ENCODE data around the gene FOXO3.

DNA sequence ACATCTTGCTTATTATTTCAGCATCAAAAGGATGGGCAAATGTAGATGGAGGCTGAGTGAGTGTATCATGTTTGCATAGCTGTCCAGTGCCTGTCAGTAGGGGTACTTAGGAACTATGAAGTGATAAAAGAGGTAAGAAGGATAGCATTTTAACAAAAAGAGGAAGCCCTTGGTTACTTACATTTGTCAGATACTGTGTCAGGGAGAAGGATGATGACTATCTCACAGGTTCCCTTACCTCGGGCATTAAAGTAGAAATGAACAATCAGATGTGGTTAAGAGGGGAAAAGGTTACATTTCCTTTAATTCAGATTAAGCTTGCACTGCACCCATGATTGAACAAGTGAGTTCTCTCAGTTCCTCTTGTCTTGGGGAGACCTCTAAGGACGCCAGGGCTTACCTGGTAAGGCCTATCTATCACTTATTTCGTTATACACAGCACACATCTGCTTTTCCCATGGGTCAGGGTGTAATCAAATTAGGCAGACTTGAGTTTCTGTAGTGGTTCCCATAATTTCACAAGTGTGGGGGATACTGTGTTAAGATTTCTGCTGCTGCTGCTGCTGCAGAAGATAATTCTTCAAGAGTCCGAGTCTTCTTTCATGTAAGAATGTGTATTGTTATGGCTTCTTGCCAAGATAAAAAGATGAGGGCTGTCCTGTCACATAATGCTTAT lies 4.5 kb downstream of the FOXO3 start:
- no peak for TF ChIP-seq CTCF (IDR thresholded peaks at IDR 0.05)
- no peak for TF ChIP-seq POLR2A (IDR thresholded peaks at IDR 0.05)
